Epidermal melanocyte (primary cell): ENCODE measurements around the gene FUOM.
"Not testable (repeated sequence)": the region's sequence is repeated elsewhere in the genome, so short reads cannot be mapped to it uniquely, and the experiment has no call there.

Experiments used
- DNase-seq: peaks from one replicate; pipeline ENCODE4 v3.0.0; 2011; ENCODE audit warnings: low spot score; ENCODE audit not compliant: insufficient read length

The FUOM gene

DNA sequence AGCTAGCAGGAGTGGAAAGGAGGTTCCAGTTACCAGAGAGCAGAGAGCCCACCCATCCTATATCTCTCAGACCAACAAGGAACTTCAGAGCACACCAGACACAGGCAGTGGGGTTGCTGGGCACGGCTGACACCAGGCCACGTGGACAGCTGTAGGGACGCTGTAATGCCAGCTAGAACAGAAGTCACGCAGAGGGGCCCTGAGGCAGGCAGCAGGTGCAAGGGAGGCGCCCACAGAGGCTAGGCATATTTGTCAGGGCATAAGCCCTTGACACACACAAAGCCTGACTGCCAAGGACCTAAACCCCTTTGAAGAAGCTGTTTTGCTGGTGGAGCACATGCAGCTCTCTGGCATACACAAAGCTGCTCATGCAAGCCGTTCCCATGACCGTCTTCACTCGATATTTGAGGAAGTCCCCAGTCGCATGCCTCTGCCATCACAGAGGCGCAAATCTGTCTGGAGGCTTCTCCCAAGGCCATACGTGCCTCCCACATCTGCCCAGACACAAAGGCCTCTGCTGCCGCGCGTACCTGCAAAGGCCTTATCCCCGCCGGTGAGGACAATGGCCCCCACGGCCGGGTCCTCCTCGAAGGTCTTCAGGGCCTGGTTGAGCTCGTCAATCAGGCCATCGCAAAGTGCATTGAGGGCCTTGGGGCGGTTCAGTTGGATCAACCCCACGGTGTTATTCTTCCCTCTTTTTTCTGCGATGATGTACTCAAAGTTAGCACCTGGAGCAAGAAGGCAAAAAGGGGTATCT is 12.4 kb upstream of the FUOM start:
- DNase-seq, result no peak

DNA sequence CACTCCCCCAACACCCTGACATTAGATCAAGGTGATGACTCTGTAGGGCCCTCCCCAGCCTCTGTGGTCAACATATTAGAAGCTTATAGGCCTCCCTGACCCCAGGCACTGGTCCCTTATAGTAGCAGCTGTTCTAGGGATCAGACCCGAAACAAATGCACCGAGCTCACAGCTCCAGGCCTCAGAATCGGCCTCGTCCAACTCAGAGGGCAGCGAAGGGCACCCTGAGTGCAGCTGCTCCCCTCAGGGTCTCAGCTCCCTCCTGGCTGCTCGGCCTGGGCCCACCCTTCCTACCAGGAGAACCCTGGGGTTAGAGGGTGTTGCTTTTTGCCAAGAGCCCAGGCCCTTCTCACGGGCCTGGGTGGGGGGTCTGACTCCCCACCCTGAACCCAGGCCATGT is 10.3 kb upstream of the FUOM start:
- no peak for DNase-seq

DNA sequence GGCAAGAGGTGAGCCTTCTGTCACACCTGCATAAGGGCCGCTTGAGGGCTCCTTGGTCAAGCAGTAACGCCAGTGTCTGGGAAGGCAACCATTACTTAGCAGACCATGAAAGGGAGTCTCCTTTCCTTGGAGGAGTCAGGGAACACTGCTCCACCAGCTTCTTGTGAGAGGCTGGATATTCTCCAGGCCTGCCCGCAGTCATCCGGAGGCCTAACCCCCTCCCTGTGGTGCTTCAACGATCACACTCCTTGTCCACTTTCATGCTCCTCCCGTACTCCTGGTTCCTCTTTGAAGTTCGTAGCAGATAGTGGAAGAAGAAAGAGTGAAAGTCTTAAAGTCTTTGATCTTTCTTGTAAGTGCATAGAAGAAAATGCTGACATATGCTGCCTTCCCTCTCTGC is 9.6 kb upstream of the FUOM start:
- DNase-seq, result not testable (repeated sequence)

DNA sequence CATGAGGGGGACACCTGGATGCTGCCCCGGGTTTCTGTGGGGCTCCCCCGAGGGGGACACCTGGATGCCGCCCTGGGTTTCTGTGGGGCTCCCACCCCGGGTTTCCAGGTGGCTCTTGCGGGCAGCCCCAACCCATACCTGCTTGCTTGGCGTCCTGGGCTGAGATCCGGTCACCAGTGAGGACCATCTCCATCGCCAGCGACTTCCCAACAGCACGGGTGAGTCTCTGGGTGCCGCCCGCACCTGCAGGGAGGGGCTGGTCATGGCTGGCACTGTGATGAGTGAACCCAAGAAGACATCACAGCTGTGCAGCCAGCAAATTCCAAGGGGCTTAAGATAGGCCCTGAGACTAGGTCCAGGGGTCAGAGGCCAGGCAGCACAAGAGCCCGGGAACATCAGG is 8.9 kb upstream of the FUOM start:
- DNase-seq, result no peak

DNA sequence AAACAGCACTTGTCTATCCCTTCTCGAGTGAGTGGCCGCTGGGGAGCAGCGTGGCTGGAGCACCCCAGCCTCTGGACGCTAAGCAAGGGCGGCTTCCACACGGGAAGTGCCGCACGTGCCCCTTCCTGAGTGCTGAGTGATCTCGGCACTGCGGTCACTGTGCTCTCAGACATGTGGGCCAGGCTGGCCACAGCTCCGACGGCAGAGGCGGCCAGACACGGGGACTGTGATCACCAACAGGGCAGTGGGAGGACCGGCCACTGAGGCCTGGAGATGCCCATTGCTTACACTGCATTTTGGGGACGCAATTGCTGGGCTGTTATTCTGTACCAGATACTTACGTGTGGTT is 8.3 kb upstream of the FUOM start:
- no peak for DNase-seq

DNA sequence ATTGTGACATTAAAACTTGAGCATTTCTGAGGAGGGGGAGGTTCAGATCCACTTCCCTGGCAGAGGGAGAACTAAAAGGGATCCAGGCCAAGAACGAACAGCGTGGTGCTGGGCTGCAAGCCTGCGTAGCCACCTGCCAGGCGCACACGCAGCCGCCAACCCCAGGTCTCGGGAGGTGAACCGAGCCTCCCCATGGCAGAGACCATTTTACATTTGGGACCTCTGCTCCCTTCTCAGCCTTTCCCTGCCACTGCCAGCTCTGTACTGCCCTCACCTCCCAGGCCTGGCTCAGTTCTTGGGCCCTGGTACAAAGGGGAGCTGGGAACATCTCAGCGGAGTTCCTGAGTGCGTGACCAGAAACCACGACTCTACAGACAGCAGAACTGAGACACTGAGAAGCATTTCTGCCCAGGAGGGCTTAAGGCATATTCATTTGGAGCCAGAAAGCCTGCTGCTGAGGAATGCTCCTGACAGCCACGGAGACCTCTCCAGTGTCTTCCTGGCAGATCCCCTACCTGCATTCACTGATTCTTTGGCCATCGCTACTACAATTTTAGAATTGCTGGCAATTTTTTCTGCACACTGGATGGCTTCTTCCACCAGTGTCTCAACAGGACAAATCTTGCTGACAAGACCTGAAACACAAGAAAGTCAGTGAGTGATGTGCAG is 7.8 kb upstream of the FUOM start:
- no peak for DNase-seq

DNA sequence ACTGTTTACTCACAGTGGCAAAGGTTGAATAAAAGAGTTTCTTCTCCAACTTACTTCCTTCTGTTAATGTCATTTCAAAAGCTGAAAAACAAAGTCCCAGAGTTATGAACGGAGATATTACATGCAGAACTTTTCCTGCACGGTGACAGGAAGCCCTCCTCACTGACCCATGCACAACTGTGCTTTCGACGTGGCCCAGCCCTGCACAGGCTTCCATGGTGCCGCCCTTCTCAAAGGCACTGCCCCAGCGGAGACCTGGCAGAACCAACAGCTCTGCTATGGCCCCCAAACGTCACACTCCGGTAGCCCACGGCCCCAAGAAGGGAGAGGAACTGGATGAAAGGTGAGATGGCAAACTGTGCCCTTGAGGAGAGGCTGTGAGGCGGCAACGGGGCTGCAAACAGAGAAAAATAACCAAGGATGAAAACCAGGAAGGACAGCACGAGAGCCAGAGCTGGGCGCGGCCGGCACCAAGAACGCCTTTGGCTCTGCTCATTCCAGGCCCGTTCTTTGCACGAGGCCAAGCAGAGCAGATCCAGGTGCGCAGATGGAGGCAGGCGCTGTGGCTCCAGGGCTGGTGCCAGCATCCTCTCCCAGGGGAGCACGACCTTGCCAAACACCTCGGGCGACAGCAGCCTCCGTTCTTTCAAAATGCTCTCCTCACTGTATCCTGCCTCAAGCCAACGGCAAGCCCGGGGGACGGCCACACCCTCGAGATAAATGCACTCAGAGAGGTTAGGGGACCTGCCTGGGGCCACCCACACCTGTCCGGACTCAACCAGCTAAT is 7.0 kb upstream of the FUOM start:
- no peak for DNase-seq

DNA sequence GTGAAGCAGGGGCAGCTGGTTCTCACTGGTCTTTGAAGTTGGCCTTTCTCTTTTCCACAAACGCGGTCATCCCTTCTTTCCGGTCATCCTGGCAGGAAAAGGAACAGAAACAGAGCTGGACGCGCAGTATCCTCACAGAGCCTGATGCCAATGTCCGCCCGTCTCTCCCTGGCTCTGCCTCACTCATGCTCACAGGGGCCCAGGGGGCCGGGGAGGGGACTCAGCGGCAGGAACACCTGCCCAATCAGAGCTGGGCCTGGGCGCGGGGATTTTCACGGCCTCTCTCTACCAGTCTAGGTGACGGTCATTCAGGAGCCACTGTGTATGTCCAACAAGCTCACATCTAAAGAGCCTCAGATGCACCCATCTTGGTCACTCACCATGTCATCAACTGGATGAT is 5.0 kb upstream of the FUOM start:
- no peak for DNase-seq

DNA sequence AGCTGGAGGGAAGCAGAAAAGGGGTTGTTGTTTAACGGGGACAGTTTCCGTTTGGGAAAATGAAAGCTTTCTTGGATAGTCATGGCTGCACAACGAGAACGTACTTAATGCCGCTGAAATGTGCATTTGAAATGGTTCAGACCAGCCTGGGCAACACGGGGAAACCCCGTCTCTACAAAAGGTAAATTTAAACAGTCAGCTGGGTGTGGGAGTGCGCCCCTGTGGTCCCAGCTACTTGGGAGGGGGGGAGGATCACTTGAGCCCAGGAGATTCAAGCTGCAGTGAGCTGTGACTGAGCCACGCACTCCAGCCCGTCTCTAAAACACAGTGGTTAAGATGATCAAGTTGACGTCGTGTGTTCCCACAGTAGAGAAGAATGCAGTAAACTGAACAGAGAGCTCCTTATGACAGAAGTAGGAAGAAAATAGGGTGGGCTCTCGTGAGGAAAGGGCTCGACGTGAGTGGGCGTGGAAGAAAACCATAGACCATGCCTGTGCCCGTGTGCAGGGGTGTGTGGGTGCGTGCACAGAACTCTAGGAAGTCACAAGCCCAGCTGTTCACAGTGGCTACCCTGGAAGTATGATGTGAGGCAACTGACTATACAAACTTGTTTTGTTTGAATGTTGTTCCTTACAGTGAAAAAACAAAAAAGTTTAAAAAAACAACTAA is 4.1 kb upstream of the FUOM start:
- no peak for DNase-seq

DNA sequence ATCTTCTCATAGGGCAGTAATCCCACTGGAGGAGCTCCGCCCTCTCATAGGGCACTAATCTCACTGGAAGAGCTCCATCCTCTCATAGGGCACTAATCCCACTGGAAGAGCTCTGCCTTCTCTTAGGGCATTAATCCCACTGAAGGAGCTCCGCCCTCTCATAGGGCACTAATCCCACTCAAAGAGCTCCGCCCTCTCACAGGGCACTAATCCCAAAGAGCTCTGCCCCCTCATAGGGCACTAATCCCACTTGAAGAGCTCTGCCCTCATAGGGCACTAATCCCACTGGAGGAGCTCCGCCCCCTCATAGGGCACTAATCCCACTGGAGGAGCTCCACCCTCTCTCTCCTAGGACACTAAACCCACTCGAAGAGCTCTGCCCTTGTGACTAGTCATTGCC is 3.4 kb upstream of the FUOM start:
- no peak for DNase-seq

DNA sequence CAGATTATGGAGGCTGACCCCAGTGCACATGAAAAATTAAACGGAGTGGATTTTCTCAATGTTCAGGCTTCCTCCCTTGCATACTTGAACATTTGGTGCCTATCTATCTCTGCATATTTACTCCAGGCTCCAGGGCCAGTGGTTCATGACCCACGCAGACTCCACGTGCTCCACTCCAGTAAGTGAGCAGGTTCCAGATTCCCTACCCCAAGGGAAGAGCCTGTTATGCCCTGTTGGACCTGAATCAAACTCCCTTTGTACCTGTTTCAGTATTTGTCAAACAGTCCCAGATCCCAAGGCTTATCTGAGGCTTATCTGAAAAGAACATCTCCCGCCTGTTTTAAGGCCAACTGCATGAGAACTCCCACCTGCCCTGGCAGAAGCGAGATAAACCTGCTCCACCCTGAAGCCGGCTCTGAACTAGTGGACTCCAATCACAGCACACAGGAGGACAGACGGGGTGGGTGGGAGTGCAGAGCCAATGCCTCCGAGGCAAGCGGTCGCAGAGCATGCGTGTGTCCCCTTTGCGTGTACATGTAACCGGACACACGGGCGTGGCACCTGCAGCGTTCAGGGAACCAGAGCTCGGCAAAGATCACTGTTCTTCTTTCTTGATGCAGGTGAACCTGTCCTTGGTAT is 2.3 kb upstream of the FUOM start:
- DNase-seq, result no peak

DNA sequence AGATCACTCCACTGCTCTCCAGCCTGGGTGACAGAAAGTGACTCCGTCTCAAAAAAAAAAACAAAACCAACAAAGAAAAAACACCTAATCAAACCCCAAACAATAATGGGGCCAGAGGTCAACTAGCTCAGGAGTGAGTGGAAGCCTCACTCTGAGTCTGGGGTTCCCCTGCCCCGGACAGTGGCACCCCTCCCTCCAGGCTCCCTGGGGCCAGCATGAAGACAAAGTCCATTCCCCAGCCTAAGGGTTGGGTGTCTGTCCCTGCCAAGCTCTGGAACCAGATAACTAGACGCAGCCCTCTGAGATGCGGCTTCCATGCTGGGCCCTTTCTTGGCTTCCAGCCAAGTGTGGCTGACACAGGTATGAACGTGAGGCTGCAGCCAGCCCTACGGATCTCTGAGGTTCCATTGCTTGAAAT is 1.7 kb upstream of the FUOM start:
- no peak for DNase-seq

DNA sequence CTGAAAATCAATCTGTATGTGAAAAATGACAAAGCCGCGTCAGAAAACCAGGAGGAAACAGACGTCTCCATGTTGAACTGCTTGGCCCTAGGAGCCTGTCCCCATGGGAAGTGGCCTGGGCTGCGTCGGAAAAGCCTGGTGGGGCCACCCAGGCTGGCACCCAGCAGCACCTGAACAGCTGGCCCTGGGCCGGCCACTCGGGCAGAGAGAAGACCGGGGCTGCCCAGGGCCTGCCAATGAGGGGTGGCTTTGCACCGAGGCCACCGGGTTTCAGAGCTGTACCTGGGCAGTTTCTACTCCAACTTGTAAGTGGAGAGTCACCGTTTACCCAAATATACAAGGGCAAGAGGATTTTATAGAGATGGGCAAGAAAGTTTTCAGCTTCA is 1.1 kb upstream of the FUOM start:
- no peak for DNase-seq

DNA sequence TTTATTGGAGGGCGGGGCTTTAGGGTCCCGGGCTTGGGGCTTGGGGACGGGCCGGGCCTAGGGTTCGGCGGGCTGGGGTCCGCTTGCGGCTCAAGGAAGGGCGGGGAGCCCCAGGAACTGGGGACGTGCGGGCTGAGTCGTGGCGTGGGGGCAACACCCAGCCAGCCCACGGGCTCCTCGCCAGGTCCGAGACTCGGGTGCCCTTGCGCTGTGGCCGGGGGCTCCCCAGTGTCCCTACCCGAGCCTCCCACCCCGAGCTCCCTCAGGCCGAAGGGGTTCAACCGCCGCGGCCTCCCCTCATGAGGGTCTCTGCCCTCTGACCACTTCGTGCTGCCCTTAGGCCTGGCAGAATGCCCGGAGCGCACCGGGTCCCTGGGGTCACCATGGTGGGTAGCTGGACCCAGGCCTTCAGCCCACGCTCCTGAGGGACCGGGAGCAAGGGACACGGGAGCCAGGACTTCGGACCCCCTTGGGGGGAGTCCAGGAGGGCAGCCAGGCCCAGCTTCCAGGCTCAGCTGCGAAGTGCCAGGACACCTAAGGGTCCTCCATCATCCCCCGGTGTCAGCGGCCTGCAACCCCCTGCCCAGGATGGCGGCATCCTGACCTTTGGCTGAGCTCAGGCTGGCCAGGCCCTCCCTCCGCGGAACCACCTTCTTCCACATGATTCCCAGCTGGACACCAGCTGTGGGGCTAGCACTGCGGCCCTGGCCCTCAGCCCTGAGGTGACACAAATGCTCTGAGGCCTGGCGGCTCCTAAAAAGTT is 524 bp upstream of the FUOM start:
- DNase-seq, result no peak

DNA sequence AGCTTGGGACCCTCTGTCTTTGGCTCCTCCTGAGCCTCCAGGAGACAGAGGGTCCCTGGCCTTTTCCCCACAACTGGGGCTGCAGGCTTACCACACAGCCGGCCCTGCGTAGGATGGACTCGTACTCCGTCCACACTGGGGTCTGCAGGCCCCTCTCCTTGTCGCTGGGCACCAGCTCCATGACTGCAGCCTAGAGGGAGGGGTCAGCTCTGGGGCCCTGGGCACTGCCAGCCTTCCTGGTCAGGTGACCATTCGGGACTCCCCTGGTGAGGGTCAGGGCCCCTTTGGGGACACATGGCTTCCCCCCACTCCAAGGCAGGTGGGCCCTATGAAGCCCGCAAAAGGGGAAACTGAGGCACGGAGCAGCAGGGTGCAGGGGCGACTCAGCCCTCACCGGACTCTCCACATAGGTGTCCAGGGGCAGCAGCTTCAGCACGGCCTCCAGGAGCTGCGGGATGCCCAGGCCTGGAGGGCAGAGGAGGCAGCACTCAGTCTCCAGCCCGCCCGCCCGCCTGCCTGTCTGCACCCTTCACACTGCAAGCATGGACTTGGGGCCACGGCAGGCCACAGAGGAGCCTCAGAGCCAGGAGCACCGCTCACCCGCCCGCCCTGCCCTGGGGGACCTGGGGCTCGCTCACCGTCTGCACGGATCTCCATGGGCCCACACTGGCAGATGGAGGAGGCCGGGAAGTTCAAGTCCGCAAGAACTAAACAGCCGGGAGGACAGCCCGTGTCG is 1.1 kb downstream of the FUOM start:
- DNase-seq, result no peak

DNA sequence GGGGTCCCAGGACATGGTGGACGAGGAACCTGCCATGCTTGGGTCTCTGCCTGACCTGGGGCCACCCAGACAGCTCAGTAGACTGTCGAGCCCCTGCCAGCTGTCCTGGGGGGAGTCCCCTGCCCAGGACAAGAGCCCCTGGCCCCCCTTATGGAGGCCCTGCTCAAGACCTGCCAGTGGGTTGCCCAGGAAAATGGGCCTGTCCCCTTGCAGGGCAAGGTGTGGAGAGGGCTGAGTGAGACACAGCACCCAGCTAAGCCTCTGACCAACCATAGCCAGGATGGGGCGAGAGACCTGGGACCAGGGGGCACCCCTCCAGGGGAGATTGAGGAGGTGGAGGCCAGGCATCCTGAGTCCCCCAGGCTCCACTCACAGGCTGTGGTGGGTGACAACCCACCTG is 1.8 kb downstream of the FUOM start:
- no peak for DNase-seq

DNA sequence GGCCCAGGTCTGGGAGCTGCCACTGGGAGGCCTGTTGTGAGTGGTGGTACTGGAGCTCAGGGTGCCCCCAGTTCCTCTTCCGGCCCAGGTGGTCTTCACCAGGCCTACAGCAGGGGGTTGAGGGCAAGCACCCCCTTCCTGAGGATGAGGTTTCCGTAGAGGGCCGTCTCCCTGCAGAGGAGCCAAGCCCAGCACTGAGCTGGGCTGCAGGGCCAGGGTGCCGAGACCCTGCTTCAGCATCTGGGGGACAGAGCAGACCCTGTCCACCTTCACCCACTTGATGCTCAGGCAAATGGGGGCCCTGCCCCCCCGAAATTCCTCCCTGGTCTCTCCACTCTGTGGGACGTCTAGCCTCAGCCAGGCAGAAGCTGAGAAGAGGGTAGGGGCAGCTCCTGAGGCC is 2.6 kb downstream of the FUOM start:
- no peak for DNase-seq

DNA sequence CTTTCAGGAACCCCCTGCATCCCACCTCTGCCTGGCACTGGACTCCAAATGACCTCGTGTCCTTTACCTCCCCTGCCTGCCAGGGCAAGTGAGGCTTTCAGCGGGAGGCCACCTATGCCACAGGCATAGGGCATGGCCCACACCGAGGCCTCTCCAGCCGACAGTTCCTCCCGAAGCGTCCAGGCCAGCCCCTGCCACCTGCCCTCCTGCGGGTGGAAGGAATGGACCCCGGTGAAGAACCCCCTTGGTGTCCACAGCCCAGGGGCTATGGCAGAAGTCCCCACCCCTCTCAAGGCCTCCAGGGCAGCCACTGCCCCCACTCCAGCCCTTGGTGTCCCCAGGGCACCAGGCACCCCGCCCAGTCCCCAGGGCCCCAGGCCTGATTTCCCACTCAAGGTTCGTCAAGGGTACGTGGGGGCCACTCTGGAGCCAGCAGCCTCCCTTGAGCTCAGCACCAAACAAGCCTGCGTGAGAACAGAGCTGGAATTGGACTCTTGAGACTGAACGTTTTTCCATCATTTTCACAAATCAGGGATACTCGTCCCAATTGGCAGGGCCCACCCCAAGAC is 3.1 kb downstream of the FUOM start:
- DNase-seq, result no peak

DNA sequence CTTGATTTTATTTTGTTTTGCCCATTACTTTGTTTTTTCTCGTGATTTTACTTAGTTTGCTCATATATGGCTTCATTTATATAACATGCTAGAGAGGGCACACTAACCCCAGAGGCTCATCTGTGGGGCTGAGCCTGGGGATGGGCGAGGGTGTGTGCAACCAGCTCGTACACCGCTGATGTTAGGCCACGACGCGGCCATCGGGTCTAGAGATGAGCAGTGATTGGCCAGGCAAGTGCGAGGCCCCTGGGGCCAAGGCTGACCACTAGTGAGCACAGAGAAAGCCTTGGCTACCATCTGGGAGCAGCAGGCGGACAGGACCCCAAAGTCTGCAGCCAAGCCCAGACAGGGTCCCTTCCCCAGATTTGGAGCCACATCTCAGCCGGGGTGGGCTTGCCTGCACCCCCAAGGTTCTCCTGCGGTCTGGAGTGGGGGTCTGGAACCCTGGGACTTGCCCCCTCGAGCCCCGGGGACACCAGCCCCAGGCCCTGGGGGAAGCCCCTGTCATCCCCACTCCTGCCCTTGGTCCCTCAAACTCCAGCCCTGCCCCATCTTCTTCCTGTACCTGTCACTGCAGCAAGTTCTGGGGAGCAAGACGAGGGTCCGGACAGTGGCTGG is 3.7 kb downstream of the FUOM start:
- DNase-seq, result no peak
